Prostate gland (tissue), 2 donors: ENCODE data around the gene NFATC4.

Experiments
- POLR2A ChIP-seq: fragments of 450-650 bp; IDR thresholded peaks from one replicate; pipeline ENCODE4 v1.6.1; 2016; ENCODE audit warnings: antibody characterized with exemption, mild to moderate bottlenecking
- POLR2AphosphoS5 ChIP-seq: sonication (generic); formaldehyde crosslinking; IDR thresholded peaks from one replicate; pipeline ENCODE4 v1.6.1; 2017; ENCODE audit warnings: antibody characterized with exemption
- TF ChIP-seq, protein P1 (sequence below), 4 experiments: fragments of 200-600 bp in 2 of 4; fragments of 450-650 bp in 2 of 4; sonication (generic) in 2 of 4; IDR thresholded peaks; 1 replicate in 3 of 4; 2 replicates in 1 of 4; pipeline ENCODE4 v1.5.1; 2016 to 2019; ENCODE audit warnings: antibody characterized with exemption in 4 of 4, mild to moderate bottlenecking in 2 of 4, moderate library complexity in 2 of 4

DNA sequence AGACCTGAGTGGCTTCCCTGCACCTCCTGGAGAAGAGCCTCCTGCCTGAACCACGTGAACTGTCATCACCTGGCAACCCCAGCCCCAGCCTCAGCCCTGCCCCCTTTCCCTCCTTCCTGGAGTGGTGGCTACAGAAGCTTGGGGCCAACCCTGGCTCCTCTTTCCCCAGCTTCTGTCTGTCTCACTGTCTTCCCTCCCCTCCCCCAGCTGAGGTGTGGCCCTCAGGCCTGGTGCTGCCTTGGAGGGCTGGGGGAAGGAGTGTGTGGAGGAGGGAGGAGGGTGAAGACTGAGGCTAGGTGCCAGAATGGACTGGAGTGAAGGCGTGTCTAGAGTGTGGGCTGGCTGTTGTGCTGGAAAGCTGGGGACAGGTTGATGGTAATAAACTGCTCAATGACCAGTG is 9.7 kb downstream of the NFATC4 start:
- TF ChIP-seq, protein P1, sequence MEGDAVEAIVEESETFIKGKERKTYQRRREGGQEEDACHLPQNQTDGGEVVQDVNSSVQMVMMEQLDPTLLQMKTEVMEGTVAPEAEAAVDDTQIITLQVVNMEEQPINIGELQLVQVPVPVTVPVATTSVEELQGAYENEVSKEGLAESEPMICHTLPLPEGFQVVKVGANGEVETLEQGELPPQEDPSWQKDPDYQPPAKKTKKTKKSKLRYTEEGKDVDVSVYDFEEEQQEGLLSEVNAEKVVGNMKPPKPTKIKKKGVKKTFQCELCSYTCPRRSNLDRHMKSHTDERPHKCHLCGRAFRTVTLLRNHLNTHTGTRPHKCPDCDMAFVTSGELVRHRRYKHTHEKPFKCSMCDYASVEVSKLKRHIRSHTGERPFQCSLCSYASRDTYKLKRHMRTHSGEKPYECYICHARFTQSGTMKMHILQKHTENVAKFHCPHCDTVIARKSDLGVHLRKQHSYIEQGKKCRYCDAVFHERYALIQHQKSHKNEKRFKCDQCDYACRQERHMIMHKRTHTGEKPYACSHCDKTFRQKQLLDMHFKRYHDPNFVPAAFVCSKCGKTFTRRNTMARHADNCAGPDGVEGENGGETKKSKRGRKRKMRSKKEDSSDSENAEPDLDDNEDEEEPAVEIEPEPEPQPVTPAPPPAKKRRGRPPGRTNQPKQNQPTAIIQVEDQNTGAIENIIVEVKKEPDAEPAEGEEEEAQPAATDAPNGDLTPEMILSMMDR (IDR thresholded peaks at IDR 0.05): no peak
- TF ChIP-seq POLR2A (no peak), POLR2AphosphoS5 (no peak)
